LHCN-M2 (cell line): ENCODE data around the gene TIMP2. TPM values are rescaled to one million over a fixed set of nuclear protein-coding genes. Genes with fewer than 3 reads are reported as not detected.
A peak's percentile ranks its signal among the peaks of the same experiment; 100 is the strongest.

Experiments
- DNase-seq: peaks from one replicate; pipeline ENCODE4 v3.0.0-alpha.2; 2012; ENCODE audit warnings: low read depth
- total RNA-seq: library from RNA; depleted of rRNA; stranded (reverse); fragments of >200 nt; gene quantifications from 2 replicates; pipeline ENCODE4 v1.2.3, GENCODE V29; 2014; rRNA removed

Gene TIMP2
- total RNA-seq, 1 experiment from 2014 or later = 127 TPM

DNA sequence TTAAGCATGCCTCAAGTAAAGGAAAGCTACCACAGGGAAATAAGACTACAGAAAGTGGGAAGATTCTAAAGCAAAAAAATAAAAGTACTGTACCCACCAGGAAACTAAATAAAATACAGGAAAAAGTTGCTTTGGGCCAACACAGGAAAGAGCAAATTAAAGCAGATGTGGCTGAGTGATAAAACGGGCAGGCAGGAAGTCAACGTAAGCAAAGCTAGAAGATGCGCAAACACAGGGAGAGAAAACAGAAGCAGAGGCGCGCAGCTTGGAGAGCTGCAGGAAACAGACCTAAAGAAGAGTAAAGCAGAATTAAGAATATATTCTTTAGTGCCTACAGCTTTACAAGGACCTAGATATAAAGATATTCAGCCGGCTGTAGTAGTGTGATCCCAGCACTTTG lies 106.3 kb downstream of the TIMP2 start:
- no peak for DNase-seq

DNA sequence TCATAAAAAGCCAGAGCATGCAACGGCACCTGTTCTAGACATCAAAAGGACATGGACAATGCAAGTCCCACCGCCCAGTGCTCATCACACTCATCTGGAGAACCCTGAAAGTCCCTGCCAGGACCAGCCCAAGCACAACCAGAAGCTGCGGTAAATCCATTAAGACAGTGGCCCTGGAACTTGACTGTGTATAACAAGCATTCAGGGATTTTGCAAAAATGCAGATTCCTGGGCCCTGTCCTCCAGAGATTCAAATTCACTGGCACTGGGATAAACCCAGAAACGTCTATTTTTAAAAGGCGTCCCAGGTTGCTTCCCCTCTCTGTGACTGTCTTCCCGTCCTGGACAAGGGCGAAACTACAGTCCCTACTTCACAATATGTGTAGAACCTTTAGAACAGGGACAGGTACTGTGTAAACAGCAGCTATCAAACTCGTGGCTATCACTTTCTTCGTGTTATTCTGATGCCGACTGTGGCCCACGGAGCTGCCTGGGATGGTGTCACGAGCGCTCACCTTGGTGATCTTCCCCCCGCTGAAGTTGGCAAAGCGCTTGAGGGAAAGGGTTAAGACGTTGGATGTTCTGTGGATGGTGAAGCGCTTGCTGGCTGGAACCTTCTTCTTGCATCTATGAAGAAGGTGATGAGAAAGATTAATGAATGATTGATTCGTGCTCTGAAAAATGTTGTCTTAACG lies 106.9 kb downstream of the TIMP2 start:
- no peak for DNase-seq

DNA sequence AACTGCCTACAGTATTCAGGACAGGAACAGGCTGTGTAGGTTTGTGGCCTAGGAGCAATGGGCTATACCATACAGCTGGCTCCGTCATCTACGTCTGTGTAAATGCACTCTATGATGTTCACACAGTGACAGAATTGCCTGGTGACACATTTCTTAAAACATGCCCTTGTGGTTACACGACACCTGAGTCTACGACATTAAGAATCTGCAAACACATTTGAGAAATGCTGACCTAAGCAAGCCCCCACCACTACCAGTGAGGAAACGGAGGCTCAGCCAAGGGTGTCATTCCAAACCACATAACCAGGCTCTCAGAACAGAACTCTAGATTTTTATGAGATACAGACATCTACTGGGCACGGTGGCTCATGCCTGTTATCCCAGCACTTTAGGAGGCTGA lies 108.1 kb downstream of the TIMP2 start:
- no peak for DNase-seq

DNA sequence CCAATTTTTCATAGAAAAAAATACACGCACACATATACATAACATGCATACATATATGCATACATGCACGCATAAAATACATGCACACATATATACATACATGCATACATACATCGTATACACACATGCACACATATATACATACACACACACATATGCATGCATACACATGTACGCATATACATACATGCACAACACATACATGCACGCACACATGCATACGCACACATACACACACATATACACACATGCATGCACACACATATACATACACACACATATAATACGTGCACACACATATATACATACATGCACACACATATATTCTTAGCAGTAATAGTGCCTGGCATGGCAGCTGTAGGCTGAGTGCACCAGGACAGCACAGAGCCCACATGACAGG lies 109.5 kb downstream of the TIMP2 start:
- DNase-seq = no peak

DNA sequence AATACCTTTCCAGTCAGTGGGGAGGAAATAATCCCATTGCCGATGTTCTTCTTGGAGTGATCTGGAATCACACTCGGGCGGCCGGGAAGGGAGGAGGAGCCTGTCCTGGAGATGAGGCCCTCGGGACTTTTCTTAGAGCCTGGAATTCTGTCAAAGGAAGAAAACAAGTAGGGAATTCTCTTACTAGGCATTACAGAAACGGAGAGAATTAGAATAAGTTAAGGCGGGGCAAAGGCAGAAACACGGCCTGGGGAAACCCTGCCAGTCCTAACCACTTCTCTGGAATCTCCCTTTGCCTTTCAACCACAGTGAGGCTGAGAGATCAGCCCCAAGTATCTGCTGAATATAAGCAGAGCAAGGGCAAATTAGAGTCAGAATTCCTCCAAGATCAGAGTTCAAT lies 112.3 kb downstream of the TIMP2 start:
- no peak for DNase-seq

DNA sequence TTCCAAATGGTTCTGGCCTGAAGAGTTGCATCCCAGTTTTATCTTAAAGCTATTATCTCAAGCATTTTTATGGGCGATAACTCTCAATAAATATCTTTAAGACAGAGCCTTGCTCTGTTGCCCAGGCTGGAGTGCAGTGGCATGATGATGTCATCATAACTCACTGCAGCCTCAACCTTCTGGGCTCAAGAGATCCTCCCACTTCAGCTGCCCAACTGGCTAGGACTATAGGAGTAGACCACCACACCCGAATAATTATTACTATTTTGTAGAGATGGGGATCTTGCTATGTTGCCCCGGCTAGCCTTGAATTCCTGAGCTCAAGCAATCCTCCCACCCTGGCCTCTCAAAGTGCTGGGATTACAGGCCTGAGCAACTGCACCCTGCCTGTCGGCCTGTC lies 117.0 kb downstream of the TIMP2 start:
- peak; percentile 29 for DNase-seq

DNA sequence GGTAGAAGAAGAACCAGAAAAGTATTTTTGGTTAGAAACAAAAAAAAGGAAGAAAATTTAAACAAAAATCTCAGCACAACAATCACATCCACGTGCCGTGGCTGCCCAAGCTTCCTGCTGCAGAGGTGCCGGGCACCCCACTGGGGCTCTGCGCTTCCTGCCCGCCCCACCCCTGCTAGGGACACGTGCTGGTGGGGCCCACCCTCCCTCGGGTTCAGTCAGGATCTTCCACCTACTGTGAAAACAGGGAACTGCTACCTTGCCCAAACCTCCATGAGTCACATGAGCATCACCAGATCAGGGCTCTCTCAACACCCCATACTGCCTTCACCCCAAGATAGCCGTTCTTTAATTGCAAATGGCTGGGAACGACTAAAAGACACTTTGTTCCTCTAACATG lies 118.7 kb downstream of the TIMP2 start:
- DNase-seq = no peak

DNA sequence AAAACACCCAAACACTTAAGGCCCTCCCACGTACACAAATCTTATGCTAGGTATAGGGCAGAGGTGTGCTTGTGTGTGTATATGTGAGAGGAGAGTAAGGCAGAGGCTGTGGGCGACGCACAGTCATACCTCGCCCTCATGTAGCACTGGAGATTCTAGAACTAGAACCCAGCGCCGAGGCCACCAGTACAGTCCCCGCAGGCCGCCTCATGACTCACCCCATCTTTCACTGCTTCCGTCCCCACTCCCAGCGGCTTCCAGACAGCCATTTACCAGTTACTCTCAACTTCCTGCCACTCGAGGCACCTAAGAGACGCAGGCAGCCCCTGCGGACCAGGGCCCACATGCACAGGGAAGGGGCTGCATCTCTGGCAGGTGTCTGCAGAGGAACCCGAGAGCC lies 119.9 kb downstream of the TIMP2 start:
- no peak for DNase-seq

DNA sequence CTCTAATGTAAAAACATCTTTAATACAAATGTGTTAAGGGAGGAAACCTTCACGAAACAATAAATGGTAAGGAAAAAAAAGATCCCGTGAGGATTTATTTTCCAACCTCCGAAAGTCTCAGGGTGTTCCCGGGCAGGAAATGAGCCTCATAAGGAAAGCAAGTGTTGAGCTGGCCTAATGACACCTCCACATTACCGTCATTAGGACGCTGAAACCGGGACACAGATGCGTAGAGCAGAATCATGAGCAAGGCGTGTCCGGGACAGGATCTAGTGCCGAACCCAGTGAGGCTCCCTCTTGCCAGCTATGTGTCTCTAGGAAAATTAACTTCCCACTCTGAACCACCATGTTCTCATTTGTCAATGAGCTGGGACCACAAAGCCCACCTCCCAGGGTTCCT lies 120.4 kb downstream of the TIMP2 start:
- no peak for DNase-seq

DNA sequence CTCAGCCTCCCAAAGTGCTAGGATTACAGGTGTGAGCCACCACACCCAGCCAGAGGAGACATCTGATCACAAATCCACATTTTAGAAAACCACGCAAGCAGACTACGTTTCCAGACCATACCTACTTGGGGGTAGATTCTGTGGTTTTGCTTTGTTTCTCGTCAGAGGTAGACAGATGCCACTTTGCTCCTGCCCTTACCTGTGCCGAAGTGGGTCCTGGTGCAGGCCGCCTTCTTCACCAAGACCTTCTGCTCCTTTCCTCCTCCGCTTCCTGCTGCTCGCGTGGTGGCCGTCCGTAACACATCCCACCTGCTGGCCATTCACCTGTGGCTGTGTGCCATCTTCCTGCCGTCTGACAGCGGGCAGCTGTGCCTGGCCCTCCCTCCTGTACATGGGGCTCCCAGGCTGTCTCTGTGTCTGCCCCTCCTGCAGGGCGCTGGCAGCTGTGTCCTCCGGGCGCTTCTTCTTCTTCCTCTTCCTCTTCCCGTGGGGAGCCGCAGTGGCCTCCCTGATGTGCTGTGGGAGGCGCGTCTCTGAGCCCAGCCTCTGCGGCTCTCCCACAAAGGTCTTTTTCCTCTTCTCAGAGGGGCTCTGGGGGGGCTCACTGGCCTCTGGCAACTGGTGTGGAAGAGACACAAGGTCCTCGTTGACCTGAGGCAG lies 121.9 kb downstream of the TIMP2 start:
- DNase-seq = no peak

Other genes starting within 250 kb of the TIMP2 start
- 24.9 and 26.1 TPM in 2 replicates for gene CYTH1, start 143.1 kb downstream of the TIMP2 start, total RNA-seq
- 21.4 and 21.6 TPM in 2 replicates for gene USP36, start 84.6 kb downstream of the TIMP2 start, total RNA-seq
- gene CEP295NL, start 22.2 kb downstream of the TIMP2 start, total RNA-seq = 0.17 and 0.32 TPM in 2 replicates
- 331 and 403 TPM in 2 replicates for gene LGALS3BP, start 54.5 kb upstream of the TIMP2 start, total RNA-seq
- gene CANT1, start 84.4 kb upstream of the TIMP2 start, total RNA-seq = 75.5 and 77.2 TPM in 2 replicates
- gene C1QTNF1, start 98.8 kb upstream of the TIMP2 start, total RNA-seq = 5.7 and 6.7 TPM in 2 replicates
- 7.6 and 11.7 TPM in 2 replicates for gene ENGASE, start 149.4 kb upstream of the TIMP2 start, total RNA-seq